AG04450 (cell line): ENCODE measurements around the gene REPS2. TPM values are rescaled to one million over a fixed set of nuclear protein-coding genes. Genes with fewer than 3 reads are reported as not detected.

Experiments
- CTCF ChIA-PET: fragments of 300-600, 350-600 bp; formaldehyde crosslinking; extraction: SDS; loops from one replicate; lab custom pipeline; 2022; ENCODE audit warnings: antibody characterized with exemption, inconsistent platforms; lab: Charles Lee
- POLR2A ChIA-PET: fragments of 350-600 bp; formaldehyde crosslinking; extraction: SDS; loops from one replicate; lab custom pipeline; 2021; ENCODE audit warnings: antibody characterized with exemption, inconsistent platforms; lab: Yijun Ruan, JAX
- DNase-seq: peaks from one replicate; pipeline ENCODE4 v3.0.0-alpha.2; 2011; ENCODE audit warnings: low read depth, low spot score
- H3K27ac ChIP-seq: one replicate; pipeline ENCODE4 v1.5.1; 2012; ENCODE audit warnings: low read depth, low read length, control low read depth
- H3K27me3 ChIP-seq: one replicate; pipeline ENCODE4 v1.6.0; 2012; ENCODE audit warnings: low read length; ENCODE audit not compliant: control insufficient read depth, insufficient read depth
- H3K4me3 ChIP-seq: 2 replicates; pipeline ENCODE4 v1.5.1; 2011; ENCODE audit warnings: mild to moderate bottlenecking, low read depth, low read length, control low read depth
- H3K9me3 ChIP-seq: 2 replicates; pipeline ENCODE4 v1.5.1; 2012; ENCODE audit warnings: low read length; ENCODE audit not compliant: control insufficient read depth, insufficient read depth
- CTCF ChIP-seq: IDR thresholded peaks from 2 replicates; pipeline ENCODE4 v1.5.1; 2011; ENCODE audit warnings: low read depth, low read length, control low read depth, inconsistent platforms
- polyA plus RNA-seq: library from polyadenylated mRNA; depleted of rRNA; stranded (reverse); fragments of >200 nt; gene quantifications from 2 replicates; pipeline ENCODE4 v1.2.3, GENCODE V29; 2011

REPS2 gene
- polyA plus RNA-seq, 1 experiment, result 0.17 TPM

- CTCF ChIA-PET, result no interaction called here
- POLR2A ChIA-PET, result no interaction called here
Measured at GRCh38 chrX:16924631-16925480, 21.6 kb upstream of the REPS2 start.

GRCh38 chrX:16930392-16930791 lies 16.1 kb upstream of the REPS2 start:
- peaks cover 2% of the 10 kb centered on the region for H3K27me3 ChIP-seq
- ChIA-PET POLR2A (no interaction called here), CTCF (no interaction called here)

More at GRCh38 chrX:16924631-16925480, 21.6 kb upstream of the REPS2 start:
- no peak for TF ChIP-seq CTCF
- Histone ChIP-seq H3K4me3 (no peak overlapping the region), H3K27ac (no peak overlapping the region), H3K9me3 (no peaks in the 10 kb centered on the region), H3K27me3 (no peaks in the 10 kb centered on the region)
- no peak for DNase-seq

GRCh38 chrX:16931371-16931770 lies 15.1 kb upstream of the REPS2 start:
- no peak overlapping the region for H3K27ac ChIP-seq
- no peak overlapping the region for H3K4me3 ChIP-seq
- peaks cover 2% of the 10 kb centered on the region for H3K27me3 ChIP-seq
- no peak for TF ChIP-seq CTCF
- no peak for DNase-seq
- H3K9me3 ChIP-seq, result no peaks in the 10 kb centered on the region
- POLR2A ChIA-PET, result no interaction called here
- CTCF ChIA-PET, result no interaction called here

More at GRCh38 chrX:16930392-16930791, 16.1 kb upstream of the REPS2 start:
- Histone ChIP-seq H3K27ac (no peak overlapping the region), H3K4me3 (no peak overlapping the region), H3K9me3 (no peaks in the 10 kb centered on the region)
- DNase-seq, result no peak
- no peak for TF ChIP-seq CTCF

GRCh38 chrX:16931855-16932575 lies 14.4 kb upstream of the REPS2 start:
- POLR2A ChIA-PET, result no interaction called here
- H3K27me3 ChIP-seq, result peaks cover 2% of the 10 kb centered on the region
- no peak for DNase-seq
- TF ChIP-seq CTCF, result no peak
- CTCF ChIA-PET, result no interaction called here
- H3K27ac ChIP-seq, result no peak overlapping the region
- no peak overlapping the region for H3K4me3 ChIP-seq
- H3K9me3 ChIP-seq, result no peaks in the 10 kb centered on the region

- Histone ChIP-seq H3K27me3 (peaks cover 2% of the 10 kb centered on the region), H3K27ac (no peak overlapping the region), H3K4me3 (no peak overlapping the region), H3K9me3 (no peaks in the 10 kb centered on the region)
- POLR2A ChIA-PET, result no interaction called here
- no peak for DNase-seq
- TF ChIP-seq CTCF, result no peak
- CTCF ChIA-PET, result no interaction called here
Measured at GRCh38 chrX:16934185-16934584, 12.3 kb upstream of the REPS2 start.
